B cell (primary cell): ENCODE data around the gene DNAJA4.

Source experiments
- EZH2 ChIP-seq: IDR thresholded peaks from 2 replicates; pipeline ENCODE4 v1.6.1; 2012; ENCODE audit warnings: borderline replicate concordance, low read depth, mild to moderate bottlenecking, moderate library complexity, low read length; ENCODE audit not compliant: insufficient read depth, poor library complexity, severe bottlenecking
- TF ChIP-seq, protein P1 (sequence below): fragments of 200-600 bp; IDR thresholded peaks from one replicate; pipeline ENCODE4 v1.8.0; 2022; ENCODE audit warnings: antibody characterized with exemption, mild to moderate bottlenecking

GRCh38 chr15:78229431-78230406 is 34.6 kb upstream of the DNAJA4 start:
- TF ChIP-seq, protein P1, sequence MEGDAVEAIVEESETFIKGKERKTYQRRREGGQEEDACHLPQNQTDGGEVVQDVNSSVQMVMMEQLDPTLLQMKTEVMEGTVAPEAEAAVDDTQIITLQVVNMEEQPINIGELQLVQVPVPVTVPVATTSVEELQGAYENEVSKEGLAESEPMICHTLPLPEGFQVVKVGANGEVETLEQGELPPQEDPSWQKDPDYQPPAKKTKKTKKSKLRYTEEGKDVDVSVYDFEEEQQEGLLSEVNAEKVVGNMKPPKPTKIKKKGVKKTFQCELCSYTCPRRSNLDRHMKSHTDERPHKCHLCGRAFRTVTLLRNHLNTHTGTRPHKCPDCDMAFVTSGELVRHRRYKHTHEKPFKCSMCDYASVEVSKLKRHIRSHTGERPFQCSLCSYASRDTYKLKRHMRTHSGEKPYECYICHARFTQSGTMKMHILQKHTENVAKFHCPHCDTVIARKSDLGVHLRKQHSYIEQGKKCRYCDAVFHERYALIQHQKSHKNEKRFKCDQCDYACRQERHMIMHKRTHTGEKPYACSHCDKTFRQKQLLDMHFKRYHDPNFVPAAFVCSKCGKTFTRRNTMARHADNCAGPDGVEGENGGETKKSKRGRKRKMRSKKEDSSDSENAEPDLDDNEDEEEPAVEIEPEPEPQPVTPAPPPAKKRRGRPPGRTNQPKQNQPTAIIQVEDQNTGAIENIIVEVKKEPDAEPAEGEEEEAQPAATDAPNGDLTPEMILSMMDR = no peak
- TF ChIP-seq EZH2 = no peak
